ENCODE data around the gene IVL.

IVL gene

DNA sequence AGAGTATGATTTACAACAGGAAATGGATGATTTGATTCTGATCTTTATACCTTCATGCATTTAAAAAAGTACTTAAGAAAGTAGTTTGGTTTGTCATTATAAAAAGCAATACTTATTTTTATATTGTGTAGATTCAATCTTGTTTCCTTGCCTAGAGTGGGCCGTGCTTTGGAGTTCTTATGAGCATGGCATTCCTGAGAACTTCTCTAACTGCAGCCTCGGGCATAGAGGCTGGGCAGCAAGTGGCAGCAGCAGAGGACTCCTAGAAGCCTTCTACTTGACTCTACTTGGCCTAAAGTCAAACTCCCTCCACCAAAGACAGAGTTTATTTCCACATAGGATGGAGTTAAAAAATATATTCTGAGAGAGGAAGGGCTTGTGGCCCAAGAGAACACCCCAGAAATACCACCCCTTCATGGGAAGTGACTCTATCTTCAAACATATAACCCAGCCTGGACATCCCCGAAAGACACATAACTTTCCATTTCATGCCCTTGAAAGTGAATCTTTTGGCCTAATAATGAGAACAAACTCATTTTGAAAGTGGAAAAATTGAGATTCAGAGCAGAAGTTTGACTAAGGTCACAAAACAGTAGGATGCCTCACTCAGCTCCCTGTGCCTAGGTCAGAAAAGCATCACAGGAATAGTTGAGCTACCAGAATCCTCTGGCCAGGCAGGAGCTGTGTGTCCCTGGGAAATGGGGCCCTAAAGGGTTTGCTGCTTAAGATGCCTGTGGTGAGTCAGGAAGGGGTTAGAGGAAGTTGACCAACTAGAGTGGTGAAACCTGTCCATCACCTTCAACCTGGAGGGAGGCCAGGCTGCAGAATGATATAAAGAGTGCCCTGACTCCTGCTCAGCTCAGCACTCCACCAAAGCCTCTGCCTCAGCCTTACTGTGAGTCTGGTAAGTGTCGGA lies at the start of gene IVL:
IVL (plus strand) TSS at position 861 of the 916 bp plus-strand sequence. CDS start 1,252 bp downstream, outside the sequence.
- Histone ChIP-seq H3K27me3 (ENCODE audit: low read depth, low read length) (peaks cover 74% of the 10 kb centered on the region), H3K36me3 (replicated peaks; ENCODE audit: low read depth, low read length) (no peaks in the 10 kb centered on the region), H3K4me3 (ENCODE audit: low read length) (no peak within 1 kb of the TSS; the same call in 1 of the 2 replicates), H3K4me1 (ENCODE audit: low read length) (peaks cover 19% of the 10 kb centered on the region), H3K27ac (ENCODE audit: low read length) (no peak within 1 kb of the TSS), H3K9ac (ENCODE audit: low read length) (no peak within 1 kb of the TSS), H3K9me3 (ENCODE audit: insufficient read depth, low read length) (no peaks in the 10 kb centered on the region), H3K4me2 (ENCODE audit: low read length) (peak within 1 kb of the TSS; percentile 45), H4K20me1 (ENCODE audit: insufficient read depth, low read length) (no peaks in the 10 kb centered on the region), H3K79me2 (ENCODE audit: low read length) (no peaks in the 10 kb centered on the region), H2AFZ (ENCODE audit: low read depth, low read length) (no peak within 1 kb of the TSS)
- no peak for TF ChIP-seq EZH2phosphoT487 (IDR thresholded peaks at IDR 0.05; ENCODE audit: low read depth)
- TF ChIP-seq, protein P1, sequence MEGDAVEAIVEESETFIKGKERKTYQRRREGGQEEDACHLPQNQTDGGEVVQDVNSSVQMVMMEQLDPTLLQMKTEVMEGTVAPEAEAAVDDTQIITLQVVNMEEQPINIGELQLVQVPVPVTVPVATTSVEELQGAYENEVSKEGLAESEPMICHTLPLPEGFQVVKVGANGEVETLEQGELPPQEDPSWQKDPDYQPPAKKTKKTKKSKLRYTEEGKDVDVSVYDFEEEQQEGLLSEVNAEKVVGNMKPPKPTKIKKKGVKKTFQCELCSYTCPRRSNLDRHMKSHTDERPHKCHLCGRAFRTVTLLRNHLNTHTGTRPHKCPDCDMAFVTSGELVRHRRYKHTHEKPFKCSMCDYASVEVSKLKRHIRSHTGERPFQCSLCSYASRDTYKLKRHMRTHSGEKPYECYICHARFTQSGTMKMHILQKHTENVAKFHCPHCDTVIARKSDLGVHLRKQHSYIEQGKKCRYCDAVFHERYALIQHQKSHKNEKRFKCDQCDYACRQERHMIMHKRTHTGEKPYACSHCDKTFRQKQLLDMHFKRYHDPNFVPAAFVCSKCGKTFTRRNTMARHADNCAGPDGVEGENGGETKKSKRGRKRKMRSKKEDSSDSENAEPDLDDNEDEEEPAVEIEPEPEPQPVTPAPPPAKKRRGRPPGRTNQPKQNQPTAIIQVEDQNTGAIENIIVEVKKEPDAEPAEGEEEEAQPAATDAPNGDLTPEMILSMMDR (IDR thresholded peaks at IDR 0.05; ENCODE audit: low read depth, low read length): no peak

DNA sequence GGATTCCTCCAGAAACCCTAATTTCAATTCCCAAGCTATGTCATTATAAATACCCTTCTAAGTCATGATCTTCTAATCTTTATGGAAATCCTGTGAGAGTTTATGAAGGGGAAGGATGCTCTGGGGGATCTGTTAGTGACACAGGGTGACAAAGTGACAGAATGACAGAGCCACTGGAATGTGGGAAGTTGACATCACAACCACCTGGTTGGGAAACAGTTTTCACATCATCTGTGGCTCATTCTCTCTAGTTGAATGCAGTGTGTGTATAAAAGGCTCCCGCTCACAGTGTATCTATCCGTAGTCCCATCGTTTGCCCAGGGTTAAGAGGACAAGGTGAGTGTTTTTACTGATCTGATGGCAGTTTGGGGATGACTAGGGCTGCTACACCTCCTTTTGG lies 48.6 kb upstream of the IVL start, which contains the start of gene LCE7A:
LCE7A (plus strand) TSS at position 301 of the 400 bp plus-strand sequence. CDS start 702 bp downstream, outside the sequence.
- Histone ChIP-seq H3K79me2 (ENCODE audit: low read length) (no peaks in the 10 kb centered on the region), H3K4me1 (ENCODE audit: low read length) (peaks cover 7% of the 10 kb centered on the region; the same call in 1 of the 2 replicates), H3K9ac (ENCODE audit: low read length) (no peak within 1 kb of the TSS), H4K20me1 (ENCODE audit: insufficient read depth, low read length) (no peaks in the 10 kb centered on the region), H3K27ac (ENCODE audit: low read length) (no peak within 1 kb of the TSS), H3K36me3 (replicated peaks; ENCODE audit: low read depth, low read length) (no peaks in the 10 kb centered on the region), H3K27me3 (ENCODE audit: low read depth, low read length) (peaks cover 36% of the 10 kb centered on the region), H3K4me2 (ENCODE audit: low read length) (no peak within 1 kb of the TSS), H3K4me3 (ENCODE audit: low read length) (no peak within 1 kb of the TSS), H2AFZ (ENCODE audit: low read depth, low read length) (no peak within 1 kb of the TSS), H3K9me3 (ENCODE audit: insufficient read depth, low read length) (no peaks in the 10 kb centered on the region)
- TF ChIP-seq, protein P1 (IDR thresholded peaks at IDR 0.05; ENCODE audit: low read depth, low read length): no peak

- Histone ChIP-seq H3K4me3 (ENCODE audit: low read length) (no peak overlapping the region), H4K20me1 (ENCODE audit: insufficient read depth, low read length) (no peaks in the 10 kb centered on the region), H3K4me2 (ENCODE audit: low read length) (no peak overlapping the region), H3K27me3 (ENCODE audit: low read depth, low read length) (peaks cover 38% of the 10 kb centered on the region), H3K79me2 (ENCODE audit: low read length) (no peaks in the 10 kb centered on the region), H3K9me3 (ENCODE audit: insufficient read depth, low read length) (no peaks in the 10 kb centered on the region), H3K9ac (ENCODE audit: low read length) (no peak overlapping the region), H3K4me1 (ENCODE audit: low read length) (peaks cover 7% of the 10 kb centered on the region; the same call in 1 of the 2 replicates), H3K27ac (ENCODE audit: low read length) (no peak overlapping the region), H3K36me3 (replicated peaks; ENCODE audit: low read depth, low read length) (no peaks in the 10 kb centered on the region), H2AFZ (ENCODE audit: low read depth, low read length) (no peak overlapping the region)
- TF ChIP-seq, protein P1 (IDR thresholded peaks at IDR 0.05; ENCODE audit: low read depth, low read length): no peak
Measured at GRCh38 chr1:152860129-152860528, 48.2 kb upstream of the IVL start.

GRCh38 chr1:152861374-152861773 lies 47.0 kb upstream of the IVL start:
- Histone ChIP-seq H3K9ac (ENCODE audit: low read length) (no peak overlapping the region), H3K27me3 (ENCODE audit: low read depth, low read length) (peaks cover 44% of the 10 kb centered on the region), H3K4me3 (ENCODE audit: low read length) (no peak overlapping the region), H2AFZ (ENCODE audit: low read depth, low read length) (no peak overlapping the region), H3K4me1 (ENCODE audit: low read length) (peaks cover 7% of the 10 kb centered on the region; the same call in 1 of the 2 replicates), H4K20me1 (ENCODE audit: insufficient read depth, low read length) (no peaks in the 10 kb centered on the region), H3K4me2 (ENCODE audit: low read length) (no peak overlapping the region), H3K79me2 (ENCODE audit: low read length) (no peaks in the 10 kb centered on the region), H3K27ac (ENCODE audit: low read length) (no peak overlapping the region), H3K9me3 (ENCODE audit: insufficient read depth, low read length) (no peaks in the 10 kb centered on the region), H3K36me3 (replicated peaks; ENCODE audit: low read depth, low read length) (no peaks in the 10 kb centered on the region)
- TF ChIP-seq EZH2phosphoT487 (IDR thresholded peaks at IDR 0.05; ENCODE audit: low read depth): no peak
- TF ChIP-seq, protein P1 (IDR thresholded peaks at IDR 0.05; ENCODE audit: low read depth, low read length): no peak

All from OCI-LY3 (cell line).